Brain microvascular endothelial cell (primary cell): Measurements from ENCODE around the gene PAX9.
A peak's percentile ranks its signal among the peaks of the same experiment; 100 is the strongest.

ENCODE experiments used
- DNase-seq: peaks from one replicate; pipeline ENCODE4 v3.0.0-alpha.2; 2020
- H3K27ac ChIP-seq: fragments of 250-450 bp; sonication (Bioruptor Pico); 2 replicates; pipeline ENCODE4 v1.5.1; 2020; ENCODE audit warnings: mild to moderate bottlenecking, moderate library complexity
- H3K27me3 ChIP-seq: fragments of 250-450 bp; sonication (Bioruptor Pico); replicated peaks from 2 replicates; pipeline ENCODE4 v1.5.1; 2020; ENCODE audit warnings: mild to moderate bottlenecking
- H3K36me3 ChIP-seq: fragments of 250-450 bp; sonication (Bioruptor Pico); replicated peaks from 2 replicates; pipeline ENCODE4 v1.5.1; 2020; ENCODE audit warnings: mild to moderate bottlenecking
- H3K4me3 ChIP-seq: 2 replicates; pipeline ENCODE4 v1.5.1; 2011; ENCODE audit warnings: low read depth, mild to moderate bottlenecking, control low read depth, low read length, moderate library complexity
- in situ Hi-C: cut with HindIII; loops from 2 replicates; pipeline ENCODE4 v1.10.0; 2017; ENCODE audit warnings: low sequenced_read_pairs, low pct_ligation_motif_present
- TF ChIP-seq, protein P1 (sequence below): IDR thresholded peaks from 2 replicates; pipeline ENCODE4 v1.5.1; 2011; ENCODE audit warnings: low read depth, mild to moderate bottlenecking, moderate library complexity, low read length, control low read depth, inconsistent platforms; ENCODE audit errors: missing control alignments

PAX9 gene

DNA sequence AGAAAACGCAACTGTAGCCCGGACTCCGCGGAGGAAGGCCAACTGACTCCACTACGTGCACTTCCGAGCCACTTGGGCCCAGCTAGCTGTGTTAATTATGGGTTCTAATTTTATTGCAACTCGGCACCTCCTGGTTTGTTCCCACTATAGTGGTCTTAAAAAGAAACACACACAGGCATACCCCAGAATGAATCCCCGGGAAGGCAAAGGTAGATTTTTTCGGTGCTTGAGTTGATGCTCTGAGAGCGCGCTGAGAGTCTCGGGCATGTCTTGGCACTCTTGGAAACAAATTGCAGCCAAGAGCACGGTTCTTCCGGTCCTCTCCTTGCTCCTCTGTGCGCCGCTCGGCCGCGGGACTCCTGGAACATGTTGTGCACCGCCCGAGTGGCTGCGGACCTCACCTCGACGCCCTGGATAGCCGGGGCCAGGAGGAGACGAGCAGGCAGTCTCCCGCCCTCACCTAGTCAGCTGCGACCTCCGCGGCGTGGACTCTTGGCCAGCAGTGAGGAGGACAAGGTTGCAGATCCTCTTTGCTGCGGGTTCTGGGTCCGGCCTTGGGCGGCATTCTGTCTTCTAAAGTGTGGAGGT is 6.8 kb upstream of the PAX9 start:
- no peak overlapping the region for H3K4me3 ChIP-seq

DNA sequence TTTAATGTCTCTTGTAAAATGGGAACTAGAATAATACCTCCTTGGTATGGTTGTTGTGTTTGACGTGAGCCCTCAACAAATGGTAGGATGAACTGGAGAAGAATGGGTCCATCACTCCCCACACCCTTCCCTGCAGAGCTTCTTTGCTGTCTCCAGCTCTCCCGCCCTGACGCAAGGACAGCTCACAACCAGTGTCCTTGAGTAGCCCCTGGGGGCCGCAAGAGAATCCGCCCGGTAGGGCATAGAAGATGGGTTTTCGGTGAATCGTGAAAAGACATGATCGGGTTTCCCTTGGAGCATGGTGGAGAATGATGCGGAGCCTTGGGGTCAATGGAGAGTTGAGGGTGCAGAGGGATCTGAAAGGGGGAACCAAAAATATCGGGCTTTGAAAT is 6.1 kb upstream of the PAX9 start:
- Histone ChIP-seq H3K36me3 (no peaks in the 10 kb centered on the region), H3K27ac (no peak overlapping the region), H3K27me3 (peaks cover 91% of the 10 kb centered on the region), H3K4me3 (no peak overlapping the region)
- TF ChIP-seq, protein P1, sequence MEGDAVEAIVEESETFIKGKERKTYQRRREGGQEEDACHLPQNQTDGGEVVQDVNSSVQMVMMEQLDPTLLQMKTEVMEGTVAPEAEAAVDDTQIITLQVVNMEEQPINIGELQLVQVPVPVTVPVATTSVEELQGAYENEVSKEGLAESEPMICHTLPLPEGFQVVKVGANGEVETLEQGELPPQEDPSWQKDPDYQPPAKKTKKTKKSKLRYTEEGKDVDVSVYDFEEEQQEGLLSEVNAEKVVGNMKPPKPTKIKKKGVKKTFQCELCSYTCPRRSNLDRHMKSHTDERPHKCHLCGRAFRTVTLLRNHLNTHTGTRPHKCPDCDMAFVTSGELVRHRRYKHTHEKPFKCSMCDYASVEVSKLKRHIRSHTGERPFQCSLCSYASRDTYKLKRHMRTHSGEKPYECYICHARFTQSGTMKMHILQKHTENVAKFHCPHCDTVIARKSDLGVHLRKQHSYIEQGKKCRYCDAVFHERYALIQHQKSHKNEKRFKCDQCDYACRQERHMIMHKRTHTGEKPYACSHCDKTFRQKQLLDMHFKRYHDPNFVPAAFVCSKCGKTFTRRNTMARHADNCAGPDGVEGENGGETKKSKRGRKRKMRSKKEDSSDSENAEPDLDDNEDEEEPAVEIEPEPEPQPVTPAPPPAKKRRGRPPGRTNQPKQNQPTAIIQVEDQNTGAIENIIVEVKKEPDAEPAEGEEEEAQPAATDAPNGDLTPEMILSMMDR = no peak
- in situ Hi-C loops = no loop called here
- DNase-seq = no peak

More for the DNA sequence above, 6.8 kb upstream of the PAX9 start:
- DNase-seq = no peak
- in situ Hi-C loops = no loop called here
- peaks cover 90% of the 10 kb centered on the region for H3K27me3 ChIP-seq
- H3K27ac ChIP-seq = no peak overlapping the region
- TF ChIP-seq, protein P1 = no peak
- H3K36me3 ChIP-seq = no peaks in the 10 kb centered on the region

DNA sequence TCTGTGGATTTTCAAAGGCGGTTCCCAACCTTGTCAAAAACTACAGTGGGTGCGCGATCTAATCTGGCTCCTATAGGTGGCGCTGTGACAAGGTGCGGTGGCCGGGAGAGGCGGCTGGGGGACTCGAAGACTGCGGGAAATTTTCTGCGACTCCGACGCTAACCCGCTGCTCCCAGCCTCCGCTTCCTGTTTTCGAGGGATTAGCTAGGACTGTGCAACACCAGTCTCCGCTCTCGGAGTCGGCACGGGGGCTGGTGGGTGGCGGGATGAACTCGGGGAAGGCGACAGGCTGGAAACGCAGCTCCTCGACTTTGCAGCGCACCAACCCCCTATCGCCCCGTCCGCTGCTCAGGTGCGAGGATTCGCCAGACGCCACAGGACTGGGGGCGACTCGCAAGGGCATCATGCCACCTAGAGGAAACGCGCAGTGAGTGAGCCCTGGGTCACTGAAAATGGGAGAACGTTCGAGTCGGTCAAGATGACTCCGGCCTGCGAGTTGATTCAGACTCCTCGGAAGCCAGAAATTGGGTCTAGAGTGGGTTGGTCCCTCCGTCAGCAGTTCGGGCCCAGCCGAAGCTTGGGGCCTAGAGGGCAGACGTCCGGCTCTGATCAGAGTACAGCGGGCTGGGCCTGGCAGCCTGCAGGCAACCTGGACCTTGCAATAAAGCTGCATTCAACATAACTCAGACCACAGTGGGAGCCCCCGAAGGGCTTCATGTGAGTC is 5.5 kb upstream of the PAX9 start:
- no peak overlapping the region for H3K4me3 ChIP-seq
- TF ChIP-seq, protein P1 = peak; percentile 60
- no peak overlapping the region for H3K27ac ChIP-seq

DNA sequence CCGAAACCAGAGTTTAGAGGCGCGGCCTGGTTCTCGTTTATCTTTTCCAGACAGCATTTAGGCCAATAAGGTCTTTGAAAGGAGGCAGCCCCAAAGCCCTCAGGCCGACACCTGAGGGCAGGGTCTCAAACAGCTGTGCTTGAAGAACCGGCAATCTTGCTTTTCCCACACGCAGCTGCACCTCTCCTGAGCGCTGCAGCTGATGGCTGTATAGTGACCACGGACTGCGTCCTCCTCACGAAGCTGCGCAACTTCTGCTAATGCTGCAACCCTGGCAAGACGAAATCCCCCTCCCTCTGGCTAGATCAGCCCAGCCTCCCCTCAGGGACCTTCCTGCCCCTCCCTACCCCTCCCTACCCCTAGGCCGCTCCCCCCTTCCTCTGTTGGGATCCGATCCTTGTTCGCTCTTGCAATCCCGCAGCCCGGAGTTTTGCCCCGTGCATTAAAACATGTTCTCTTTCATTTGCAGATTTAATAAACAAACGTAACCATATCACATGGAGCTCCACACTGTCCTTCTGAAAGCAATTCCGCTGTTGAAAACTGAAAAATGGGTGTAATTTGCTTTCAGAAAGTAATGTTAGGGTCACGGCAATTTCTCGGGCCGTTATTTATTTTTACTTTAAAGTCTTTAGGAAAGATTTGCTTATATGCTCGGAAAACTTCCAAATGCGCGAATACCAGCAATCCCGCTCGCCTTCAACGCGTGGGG is 4.8 kb upstream of the PAX9 start:
- Histone ChIP-seq H3K27ac (no peak overlapping the region), H3K36me3 (no peaks in the 10 kb centered on the region), H3K4me3 (no peak overlapping the region), H3K27me3 (peaks cover 94% of the 10 kb centered on the region)
- TF ChIP-seq, protein P1 = no peak
- in situ Hi-C loops = no loop called here
- no peak for DNase-seq

More for the DNA sequence above, 5.5 kb upstream of the PAX9 start:
- Histone ChIP-seq H3K27me3 (peaks cover 94% of the 10 kb centered on the region), H3K36me3 (no peaks in the 10 kb centered on the region)
- no peak for DNase-seq
- in situ Hi-C loops = no loop called here

DNA sequence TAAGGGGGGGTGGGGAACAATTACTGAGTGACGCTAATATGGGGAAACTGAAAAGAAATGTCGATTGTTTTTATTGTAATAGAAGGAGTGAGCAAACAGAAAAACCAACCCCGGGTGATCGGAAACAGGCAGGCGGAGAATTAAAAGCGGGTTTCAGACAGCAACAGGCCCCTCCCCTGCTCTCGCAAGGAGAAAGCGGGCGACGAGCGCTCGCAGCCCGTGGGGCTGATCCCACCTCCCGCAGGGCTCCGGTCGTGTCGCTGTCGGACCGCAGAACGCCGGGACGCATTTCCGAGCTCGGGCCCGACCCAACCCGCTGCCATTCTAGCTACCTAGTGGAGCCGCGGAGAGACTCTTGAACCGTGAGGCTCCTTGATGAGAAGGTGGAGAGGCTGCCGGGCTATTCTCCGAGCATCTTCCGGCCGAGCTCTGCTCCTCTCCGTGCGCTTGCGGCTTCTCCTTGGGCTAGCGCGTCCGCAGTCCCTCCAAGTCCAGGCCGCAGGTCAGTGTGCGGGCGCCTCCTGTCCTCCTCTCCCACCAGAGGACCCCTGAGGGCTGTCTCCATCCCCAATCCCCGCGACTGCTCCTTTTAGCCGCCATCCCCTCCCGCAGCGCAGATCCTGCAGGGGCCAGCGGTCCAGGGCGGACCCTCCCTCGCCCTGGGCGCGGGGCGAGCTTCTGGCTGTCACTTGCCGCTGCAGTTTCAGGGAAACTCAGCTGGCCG is 4.1 kb upstream of the PAX9 start:
- H3K27ac ChIP-seq = no peak overlapping the region
- H3K4me3 ChIP-seq = no peak overlapping the region
- no peaks in the 10 kb centered on the region for H3K36me3 ChIP-seq
- in situ Hi-C loops = no loop called here
- TF ChIP-seq, protein P1 = no peak
- no peak for DNase-seq
- peaks cover 97% of the 10 kb centered on the region for H3K27me3 ChIP-seq
